HPDE6-E6E7 (cell line): Measurements from ENCODE around the gene TANK.

Experiments
- DNase-seq: peaks from one replicate; pipeline ENCODE4 v3.0.0; 2011; ENCODE audit warnings: missing footprints; ENCODE audit errors: extremely low spot score

TANK gene

GRCh38 chr2:161133366-161133765 is 26.9 kb upstream of the TANK start:
- DNase-seq: no peak

GRCh38 chr2:161134547-161135518 is 25.4 kb upstream of the TANK start:
- no peak for DNase-seq

GRCh38 chr2:161135951-161136593 is 24.2 kb upstream of the TANK start:
- DNase-seq: no peak

- no peak for DNase-seq
Measured at GRCh38 chr2:161136696-161137324, 23.4 kb upstream of the TANK start.

- DNase-seq: no peak
Measured at GRCh38 chr2:161138429-161138828, 21.8 kb upstream of the TANK start.

- no peak for DNase-seq
Measured at GRCh38 chr2:161139098-161139987, 20.9 kb upstream of the TANK start.

GRCh38 chr2:161141033-161141432 is 19.2 kb upstream of the TANK start:
- no peak for DNase-seq

- DNase-seq: no peak
Measured at GRCh38 chr2:161146209-161146775, 13.9 kb upstream of the TANK start.

- DNase-seq: no peak
Measured at GRCh38 chr2:161146996-161147395, 13.2 kb upstream of the TANK start.

GRCh38 chr2:161147856-161148255 is 12.4 kb upstream of the TANK start:
- DNase-seq: no peak

GRCh38 chr2:161150704-161151103 is 9.5 kb upstream of the TANK start:
- DNase-seq: no peak

- DNase-seq: no peak
Measured at GRCh38 chr2:161152302-161152701, 7.9 kb upstream of the TANK start.

- no peak for DNase-seq
Measured at GRCh38 chr2:161158882-161159281, 1.3 kb upstream of the TANK start.

- no peak for DNase-seq
Measured at GRCh38 chr2:161159456-161160225, 587 bp upstream of the TANK start.

- DNase-seq: no peak
Measured at GRCh38 chr2:161161074-161161706, 962 bp downstream of the TANK start.

- no peak for DNase-seq
Measured at GRCh38 chr2:161163440-161163839, 3.2 kb downstream of the TANK start.

- DNase-seq: no peak
Measured at GRCh38 chr2:161164161-161164560, 3.9 kb downstream of the TANK start.

GRCh38 chr2:161165266-161165665 is 5.0 kb downstream of the TANK start:
- DNase-seq: no peak

- DNase-seq: no peak
Measured at GRCh38 chr2:161165811-161166210, 5.6 kb downstream of the TANK start.
